Coronary artery (tissue), 2 donors: Measurements from ENCODE around the gene VPS37C.

Source experiments
- DNase-seq: peaks from one replicate; pipeline ENCODE4 v3.0.0-alpha.2; 2017; ENCODE audit warnings: low spot score
- H3K27ac ChIP-seq, 2 donors: fragments of 200-600 bp; sonication (generic); one replicate each; pipeline ENCODE4 v1.5.1; 2016 to 2019
- H3K4me3 ChIP-seq: fragments of 200-600 bp; sonication (generic); 2 replicates; pipeline ENCODE4 v1.5.1; 2016; ENCODE audit warnings: mild to moderate bottlenecking, moderate library complexity
- TF ChIP-seq, protein P1 (sequence below): fragments of 200-600 bp; sonication (generic); IDR thresholded peaks from one replicate; pipeline ENCODE4 v1.5.1; 2019; ENCODE audit warnings: antibody characterized with exemption

VPS37C gene

DNA sequence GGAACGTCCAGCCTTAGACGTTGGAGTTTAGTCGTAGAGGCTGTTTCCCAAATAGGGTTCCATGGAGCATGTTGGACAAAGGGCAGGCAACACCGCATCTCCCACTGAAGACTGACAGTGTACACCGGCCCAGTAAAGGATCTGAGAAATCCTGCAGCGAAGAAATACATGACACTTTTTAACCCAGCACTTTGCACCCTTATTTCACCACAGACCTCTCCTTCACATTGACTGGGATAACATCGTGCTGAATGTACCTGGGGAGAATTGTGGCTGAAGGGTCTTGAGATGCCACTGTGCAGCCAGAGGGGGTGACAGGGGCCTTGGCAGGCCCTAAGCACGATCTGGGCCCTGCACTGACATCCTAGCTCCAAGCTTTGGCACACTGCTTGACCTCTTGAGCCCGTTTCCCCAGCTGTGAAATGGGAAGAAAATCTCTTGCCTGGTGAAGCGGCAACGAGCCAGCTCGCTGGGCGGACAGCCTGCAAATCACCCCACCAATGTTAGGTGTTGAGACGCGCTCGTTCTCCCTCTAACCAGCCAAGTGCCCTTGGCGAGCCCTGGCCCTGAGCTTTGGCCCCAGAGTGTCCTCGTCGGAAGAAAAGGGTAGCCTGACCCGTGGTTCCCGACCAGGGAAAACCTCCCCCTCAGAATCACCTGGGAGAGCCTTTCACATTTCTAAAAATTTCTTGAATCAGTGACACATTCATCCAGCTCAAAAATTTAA is 45.6 kb downstream of the VPS37C start:
- TF ChIP-seq, protein P1, sequence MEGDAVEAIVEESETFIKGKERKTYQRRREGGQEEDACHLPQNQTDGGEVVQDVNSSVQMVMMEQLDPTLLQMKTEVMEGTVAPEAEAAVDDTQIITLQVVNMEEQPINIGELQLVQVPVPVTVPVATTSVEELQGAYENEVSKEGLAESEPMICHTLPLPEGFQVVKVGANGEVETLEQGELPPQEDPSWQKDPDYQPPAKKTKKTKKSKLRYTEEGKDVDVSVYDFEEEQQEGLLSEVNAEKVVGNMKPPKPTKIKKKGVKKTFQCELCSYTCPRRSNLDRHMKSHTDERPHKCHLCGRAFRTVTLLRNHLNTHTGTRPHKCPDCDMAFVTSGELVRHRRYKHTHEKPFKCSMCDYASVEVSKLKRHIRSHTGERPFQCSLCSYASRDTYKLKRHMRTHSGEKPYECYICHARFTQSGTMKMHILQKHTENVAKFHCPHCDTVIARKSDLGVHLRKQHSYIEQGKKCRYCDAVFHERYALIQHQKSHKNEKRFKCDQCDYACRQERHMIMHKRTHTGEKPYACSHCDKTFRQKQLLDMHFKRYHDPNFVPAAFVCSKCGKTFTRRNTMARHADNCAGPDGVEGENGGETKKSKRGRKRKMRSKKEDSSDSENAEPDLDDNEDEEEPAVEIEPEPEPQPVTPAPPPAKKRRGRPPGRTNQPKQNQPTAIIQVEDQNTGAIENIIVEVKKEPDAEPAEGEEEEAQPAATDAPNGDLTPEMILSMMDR: no peak
- Histone ChIP-seq H3K27ac (no peak overlapping the region), H3K4me3 (no peak overlapping the region)
- no peak for DNase-seq

DNA sequence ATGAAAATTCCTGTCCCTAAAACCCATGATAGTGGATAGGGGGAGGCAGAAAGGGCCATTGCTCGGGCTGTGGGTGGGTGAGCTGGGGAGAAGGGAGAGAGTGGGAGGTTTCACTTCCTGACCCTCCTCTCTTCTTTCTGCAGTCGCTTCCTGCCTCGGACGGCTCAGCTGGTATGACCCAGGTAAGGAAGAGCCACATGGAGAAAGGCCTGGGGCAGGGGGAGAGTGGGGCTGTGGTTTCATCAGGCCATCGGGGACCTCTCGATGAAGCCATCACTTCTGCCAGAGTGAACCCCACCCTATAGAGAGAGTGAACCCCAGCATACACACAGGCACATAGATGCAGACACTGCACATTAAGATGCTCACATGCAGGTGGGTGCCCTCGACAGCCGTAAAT is 46.3 kb downstream of the VPS37C start:
- H3K4me3 ChIP-seq: no peak overlapping the region
- TF ChIP-seq, protein P1: no peak
- no peak for DNase-seq
- H3K27ac ChIP-seq: no peak overlapping the region

DNA sequence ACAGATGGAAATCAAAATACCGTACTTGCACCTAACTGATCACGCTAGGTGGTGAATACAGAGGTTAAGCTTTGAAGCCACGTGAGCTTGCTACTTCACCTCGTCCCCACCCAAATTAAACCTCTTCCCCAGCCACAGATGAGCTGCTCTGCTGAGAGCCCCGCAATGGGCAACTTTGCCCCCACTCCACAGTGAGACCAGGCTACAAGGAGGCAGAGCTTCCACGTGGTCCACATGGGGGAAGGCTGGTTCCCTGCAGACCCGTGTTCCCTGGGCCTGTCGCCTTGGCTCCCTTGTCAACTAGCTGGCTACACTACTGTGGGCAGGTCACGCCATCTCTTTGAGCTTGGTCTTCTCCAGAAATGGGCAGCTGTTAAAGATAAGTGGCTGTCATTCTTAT is 48.0 kb downstream of the VPS37C start:
- TF ChIP-seq, protein P1: no peak
- H3K27ac ChIP-seq: no peak overlapping the region
- no peak for DNase-seq
- no peak overlapping the region for H3K4me3 ChIP-seq

DNA sequence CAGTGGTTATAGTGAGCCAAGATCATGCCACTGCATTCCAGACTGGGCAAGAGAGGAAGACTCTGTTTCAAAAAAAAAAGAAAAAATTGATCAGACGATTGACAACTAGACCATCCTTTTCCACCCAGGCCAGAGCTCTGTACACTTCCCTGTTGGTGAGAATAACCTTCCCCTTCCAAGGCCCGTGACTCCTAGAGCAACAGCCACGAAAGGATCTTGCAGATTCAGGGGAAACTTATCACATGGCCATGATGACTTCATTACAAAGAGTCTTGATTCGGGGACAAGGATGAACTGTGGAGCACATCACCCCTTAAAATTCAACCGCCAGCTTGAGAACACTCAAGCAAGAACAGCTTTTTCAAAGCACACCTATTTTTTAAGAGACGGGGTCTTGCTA is 48.7 kb downstream of the VPS37C start:
- Histone ChIP-seq H3K27ac (no peak overlapping the region), H3K4me3 (no peak overlapping the region)
- TF ChIP-seq, protein P1: no peak
- DNase-seq: no peak

DNA sequence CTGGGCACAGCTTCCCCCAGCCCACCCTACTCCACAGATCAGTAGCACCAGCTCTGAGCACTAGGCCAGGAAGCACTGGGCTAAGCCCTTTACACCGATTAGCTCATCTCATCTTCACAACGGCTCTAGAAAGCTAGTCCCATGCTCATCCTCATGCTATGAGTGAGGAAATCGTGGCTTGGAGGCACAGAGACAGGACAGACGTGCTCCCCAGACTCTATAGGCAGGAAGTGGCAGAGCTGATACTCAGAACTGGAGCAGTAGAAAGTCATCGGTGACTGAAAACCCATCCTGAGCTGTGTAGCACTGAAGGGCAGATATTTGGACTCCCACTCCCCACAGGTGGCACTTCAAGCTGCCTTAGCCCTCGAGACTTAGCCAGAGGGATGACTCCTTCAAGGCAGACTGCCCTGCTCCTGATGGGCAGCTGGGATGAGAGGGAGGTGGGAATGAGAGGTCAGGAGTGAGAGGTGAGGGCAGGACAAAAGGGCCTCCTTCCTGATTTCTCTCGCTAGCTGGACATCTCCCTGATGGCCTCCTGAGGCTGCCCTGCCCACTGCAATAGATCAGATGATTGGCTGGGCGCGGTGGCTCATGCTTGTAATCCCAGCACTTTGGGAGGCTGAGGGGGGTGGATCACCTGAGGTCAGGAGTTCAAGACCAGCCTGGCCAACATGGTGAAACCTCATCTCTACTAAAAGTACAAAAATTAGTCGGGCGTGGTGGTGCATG is 49.3 kb downstream of the VPS37C start:
- Histone ChIP-seq H3K27ac (no peak overlapping the region), H3K4me3 (no peak overlapping the region)
- TF ChIP-seq, protein P1: no peak
- no peak for DNase-seq

DNA sequence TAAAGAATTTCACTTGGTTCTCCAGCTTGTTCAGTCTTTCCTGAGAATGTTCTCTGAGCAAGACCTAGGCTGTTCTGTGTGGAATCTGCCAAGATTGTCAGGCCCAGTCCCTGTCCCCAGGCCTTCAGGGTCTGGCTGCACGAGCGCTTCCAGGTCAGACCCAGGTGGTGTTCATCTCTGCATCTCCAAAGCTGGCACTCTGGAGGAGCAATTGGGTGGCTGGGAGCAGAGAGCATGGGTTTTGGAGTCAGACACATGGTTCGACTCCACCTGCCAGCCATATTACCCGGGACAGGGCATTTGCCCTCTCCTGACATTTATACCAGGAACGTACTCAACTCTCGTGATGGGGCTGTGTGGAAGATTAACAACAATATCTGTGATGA is 50.2 kb downstream of the VPS37C start:
- Histone ChIP-seq H3K4me3 (no peak overlapping the region), H3K27ac (no peak overlapping the region)
- DNase-seq: no peak
- TF ChIP-seq, protein P1: no peak
